ENCODE data around the gene UTP3.
"Not testable (repeated sequence)": the region's sequence is repeated elsewhere in the genome, so short reads cannot be mapped to it uniquely, and the experiment has no call there.

UTP3 gene

GRCh38 chr4:70722199-70722791 is 34.0 kb downstream of the UTP3 start:
- no peak for DNase-seq (ENCODE audit: low read depth, low spot score)
- ChIA-PET POLR2A (interaction anchor here (0.8 kb wide), 1 partner anchor 13 kb away, joined by 3 read pairs; no protein-coding TSS in a partner anchor), CTCF (interaction anchor here (1.3 to 1.5 kb wide), 3 partner anchors 12 to 34 kb away, joined by 3 to 6 read pairs (median 4); partner anchors contain the start of gene UTP3)
- no peak for TF ChIP-seq CTCF (IDR thresholded peaks at IDR 0.05; ENCODE audit: insufficient read depth, low read length, missing control alignments)
- peak overlapping the region; percentile 70 for H3K4me3 ChIP-seq (ENCODE audit: low read depth, low read length)

- DNase-seq (ENCODE audit: low read depth, low spot score): no peak
- ChIA-PET CTCF (interaction anchor here (0.7 to 1.7 kb wide), 7 partner anchors 9 to 72 kb away, joined by 3 to 9 read pairs (median 4); no protein-coding TSS in a partner anchor), POLR2A (no interaction called here)
- no peak overlapping the region for H3K4me3 ChIP-seq (ENCODE audit: low read depth, low read length)
- TF ChIP-seq CTCF (IDR thresholded peaks at IDR 0.05; ENCODE audit: insufficient read depth, low read length, missing control alignments): no peak
Observed at GRCh38 chr4:70724463-70724862, 36.1 kb downstream of the UTP3 start.

GRCh38 chr4:70725633-70726032 is 37.3 kb downstream of the UTP3 start:
- no peak for TF ChIP-seq CTCF (IDR thresholded peaks at IDR 0.05; ENCODE audit: insufficient read depth, low read length, missing control alignments)
- no peak for DNase-seq (ENCODE audit: low read depth, low spot score)
- ChIA-PET POLR2A (no interaction called here), CTCF (no interaction called here)
- no peak overlapping the region for H3K4me3 ChIP-seq (ENCODE audit: low read depth, low read length)

- DNase-seq (ENCODE audit: low read depth, low spot score); H3K4me3 ChIP-seq (ENCODE audit: low read depth, low read length); CTCF ChIA-PET: not testable (repeated sequence)
- POLR2A ChIA-PET: interaction anchor here (0.7 kb wide), 1 partner anchor 8 kb away, joined by 3 read pairs; no protein-coding TSS in a partner anchor
Observed at GRCh38 chr4:70726515-70726914, 38.2 kb downstream of the UTP3 start.

GRCh38 chr4:70728091-70728490 is 39.8 kb downstream of the UTP3 start:
- CTCF ChIA-PET: interaction anchor here (1.1 to 2.7 kb wide), 4 partner anchors 9 to 76 kb away, joined by 3 to 6 read pairs (median 4); no protein-coding TSS in a partner anchor
- no peak for TF ChIP-seq CTCF (IDR thresholded peaks at IDR 0.05; ENCODE audit: insufficient read depth, low read length, missing control alignments)
- H3K4me3 ChIP-seq (ENCODE audit: low read depth, low read length): no peak overlapping the region
- DNase-seq (ENCODE audit: low read depth, low spot score): no peak
- POLR2A ChIA-PET: no interaction called here

GRCh38 chr4:70732878-70733277 is 44.5 kb downstream of the UTP3 start:
- DNase-seq (ENCODE audit: low read depth, low spot score); POLR2A ChIA-PET; H3K4me3 ChIP-seq (ENCODE audit: low read depth, low read length): not testable (repeated sequence)
- CTCF ChIA-PET: interaction anchor here (1.6 kb wide), 1 partner anchor 9 kb away, joined by 9 read pairs; no protein-coding TSS in a partner anchor

GRCh38 chr4:70734168-70734954 is 46.0 kb downstream of the UTP3 start:
- POLR2A ChIA-PET: interaction anchor here (0.7 to 1.2 kb wide), 2 partner anchors 8 to 12 kb away, joined by 3 read pairs; partner anchors contain the start of gene RUFY3
- CTCF ChIA-PET: interaction anchor here (0.7 to 2.0 kb wide), 14 partner anchors 10 to 976 kb away, joined by 3 to 12 read pairs (median 4); no protein-coding TSS in a partner anchor
- H3K4me3 ChIP-seq (ENCODE audit: low read depth, low read length): peak overlapping the region; percentile 37
- DNase-seq (ENCODE audit: low read depth, low spot score): no peak
- no peak for TF ChIP-seq CTCF (IDR thresholded peaks at IDR 0.05; ENCODE audit: insufficient read depth, low read length, missing control alignments)
